HTR-8/SVneo (cell line): Measurements from ENCODE around the gene SLC12A3.

Experiments used
- DNase-seq: peaks from one replicate; pipeline ENCODE4 v3.0.0; 2011; ENCODE audit warnings: low spot score, mixed read lengths; ENCODE audit not compliant: insufficient read length
- FAIRE-seq: peaks from 2 replicates; lab custom pipeline; 2011; peaks lifted over from hg19 to GRCh38; lab: Jason Lieb, UNC

Gene SLC12A3

GRCh38 chr16:56848029-56848936, 16.7 kb upstream of the SLC12A3 start:
- no peak for FAIRE-seq

GRCh38 chr16:56848955-56849689, 15.9 kb upstream of the SLC12A3 start:
- FAIRE-seq, result no peak
- no peak for DNase-seq

More at GRCh38 chr16:56848029-56848936, 16.7 kb upstream of the SLC12A3 start:
- no peak for DNase-seq

GRCh38 chr16:56849690-56850680, 15.0 kb upstream of the SLC12A3 start:
- DNase-seq (no peak), FAIRE-seq (no peak)

GRCh38 chr16:56851671-56852400, 13.2 kb upstream of the SLC12A3 start:
- FAIRE-seq (no peak), DNase-seq (no peak)

GRCh38 chr16:56852401-56852730, 12.6 kb upstream of the SLC12A3 start:
- FAIRE-seq, result no peak
- no peak for DNase-seq

- FAIRE-seq (no peak), DNase-seq (no peak)
Measured at GRCh38 chr16:56852968-56853367, 12.0 kb upstream of the SLC12A3 start.

GRCh38 chr16:56855201-56855600, 9.8 kb upstream of the SLC12A3 start:
- DNase-seq (no peak), FAIRE-seq (no peak)

GRCh38 chr16:56855946-56856345, 9.1 kb upstream of the SLC12A3 start:
- FAIRE-seq (no peak), DNase-seq (no peak)

GRCh38 chr16:56856876-56857447, 8.0 kb upstream of the SLC12A3 start:
- DNase-seq (no peak), FAIRE-seq (no peak)

- FAIRE-seq (no peak), DNase-seq (no peak)
Measured at GRCh38 chr16:56858374-56858773, 6.6 kb upstream of the SLC12A3 start.

GRCh38 chr16:56859636-56860035, 5.4 kb upstream of the SLC12A3 start:
- FAIRE-seq (peak; percentile 4), DNase-seq (no peak)

GRCh38 chr16:56860226-56861020, 4.6 kb upstream of the SLC12A3 start:
- FAIRE-seq (no peak), DNase-seq (no peak)

- DNase-seq (peak; percentile 69), FAIRE-seq (no peak)
Measured at GRCh38 chr16:56861092-56861610, 3.9 kb upstream of the SLC12A3 start.

GRCh38 chr16:56861756-56862155, 3.3 kb upstream of the SLC12A3 start:
- FAIRE-seq (no peak), DNase-seq (no peak)

- no peak for FAIRE-seq
- no peak for DNase-seq
Measured at GRCh38 chr16:56862776-56863175, 2.2 kb upstream of the SLC12A3 start.

- no peak for FAIRE-seq
- no peak for DNase-seq
Measured at GRCh38 chr16:56865394-56866062, 521 bp downstream of the SLC12A3 start.

- DNase-seq (peak; percentile 72), FAIRE-seq (no peak)
Measured at GRCh38 chr16:56866955-56867830, 2.2 kb downstream of the SLC12A3 start.
